GM12872 (cell line): Measurements from ENCODE around the gene SMAP1.

Source experiments
- CTCF ChIP-seq: IDR thresholded peaks from 3 replicates; pipeline ENCODE4 v1.5.1; 2011; ENCODE audit warnings: low read depth, mild to moderate bottlenecking, low read length, moderate library complexity; ENCODE audit not compliant: insufficient read depth

SMAP1 gene

GRCh38 chr6:70905742-70906141 lies 238.1 kb downstream of the SMAP1 start:
- no peak for TF ChIP-seq CTCF
